Mesothelial cell of epicardium (in vitro differentiated cells): Measurements from ENCODE around the gene JUND. TPM values are rescaled to one million over a fixed set of nuclear protein-coding genes. Genes with fewer than 3 reads are reported as not detected.

ENCODE experiments used
- DNase-seq, 2 experiments: peaks; one replicate each; pipeline ENCODE4 v3.0.0; 2021; ENCODE audit warnings: low spot score in 2 of 2; ENCODE audit not compliant: unreplicated experiment in 2 of 2
- H3K27ac Mint-ChIP-seq: 2 replicates; pipeline ENCODE4 v1.8.0; 2021; ENCODE audit warnings: mixed read lengths
- H3K27me3 Mint-ChIP-seq: 2 replicates; pipeline ENCODE4 v1.8.0; 2021; ENCODE audit warnings: low read depth, mixed read lengths
- H3K36me3 Mint-ChIP-seq: 2 replicates; pipeline ENCODE4 v1.8.0; 2021; ENCODE audit warnings: mixed read lengths
- H3K4me1 Mint-ChIP-seq: 2 replicates; pipeline ENCODE4 v1.8.0; 2021; ENCODE audit warnings: mixed read lengths
- H3K4me3 Mint-ChIP-seq: 2 replicates; pipeline ENCODE4 v1.8.0; 2021; ENCODE audit warnings: mild to moderate bottlenecking, moderate library complexity, mixed read lengths
- H3K9me3 Mint-ChIP-seq: 2 replicates; pipeline ENCODE4 v1.8.0; 2021; ENCODE audit warnings: mixed read lengths
- total RNA-seq: library from RNA; stranded (reverse); gene quantifications from 3 replicates; pipeline ENCODE4 v1.2.1, GENCODE V29; 2021
- TF ChIP-seq, protein P1 (sequence below): fragments of 200-600 bp; sonication (generic); IDR thresholded peaks from one replicate; pipeline ENCODE4 v1.5.0; 2021; ENCODE audit warnings: antibody characterized with exemption; ENCODE audit not compliant: unreplicated experiment

JUND gene
- total RNA-seq, 1 donor from 2014 or later = 276 TPM

DNA sequence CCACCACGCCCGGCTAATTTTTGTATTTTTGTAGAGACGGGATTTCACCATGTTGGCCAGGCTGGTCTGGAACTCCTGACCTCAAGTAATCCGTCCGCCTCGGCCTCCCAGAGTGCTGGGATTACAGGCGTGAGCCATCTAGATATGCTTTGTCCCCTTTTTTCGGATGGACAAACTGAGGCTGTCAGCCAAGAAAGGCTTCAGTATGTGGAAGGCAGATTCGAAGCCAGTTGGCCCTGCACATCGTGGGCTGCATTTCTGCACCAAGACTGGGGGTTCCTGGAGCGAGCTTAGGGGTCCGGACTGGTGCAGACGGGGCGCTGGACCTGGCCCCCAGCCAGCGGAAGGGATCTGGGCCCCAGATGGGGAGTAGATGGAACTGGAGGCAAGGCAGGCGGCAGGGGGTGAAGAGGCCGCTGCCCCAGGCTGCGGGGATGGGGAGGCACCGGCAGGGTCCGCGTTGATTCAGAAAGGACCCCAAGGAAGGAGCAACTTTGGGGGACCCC is 9.7 kb upstream of the JUND start:
- no peaks in the 10 kb centered on the region for H3K36me3 Mint-ChIP-seq
- no peaks in the 10 kb centered on the region for H3K9me3 Mint-ChIP-seq
- H3K27ac Mint-ChIP-seq = peak overlapping the region; percentile 100
- TF ChIP-seq, protein P1, sequence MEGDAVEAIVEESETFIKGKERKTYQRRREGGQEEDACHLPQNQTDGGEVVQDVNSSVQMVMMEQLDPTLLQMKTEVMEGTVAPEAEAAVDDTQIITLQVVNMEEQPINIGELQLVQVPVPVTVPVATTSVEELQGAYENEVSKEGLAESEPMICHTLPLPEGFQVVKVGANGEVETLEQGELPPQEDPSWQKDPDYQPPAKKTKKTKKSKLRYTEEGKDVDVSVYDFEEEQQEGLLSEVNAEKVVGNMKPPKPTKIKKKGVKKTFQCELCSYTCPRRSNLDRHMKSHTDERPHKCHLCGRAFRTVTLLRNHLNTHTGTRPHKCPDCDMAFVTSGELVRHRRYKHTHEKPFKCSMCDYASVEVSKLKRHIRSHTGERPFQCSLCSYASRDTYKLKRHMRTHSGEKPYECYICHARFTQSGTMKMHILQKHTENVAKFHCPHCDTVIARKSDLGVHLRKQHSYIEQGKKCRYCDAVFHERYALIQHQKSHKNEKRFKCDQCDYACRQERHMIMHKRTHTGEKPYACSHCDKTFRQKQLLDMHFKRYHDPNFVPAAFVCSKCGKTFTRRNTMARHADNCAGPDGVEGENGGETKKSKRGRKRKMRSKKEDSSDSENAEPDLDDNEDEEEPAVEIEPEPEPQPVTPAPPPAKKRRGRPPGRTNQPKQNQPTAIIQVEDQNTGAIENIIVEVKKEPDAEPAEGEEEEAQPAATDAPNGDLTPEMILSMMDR = no peak
- DNase-seq = no peak
- peak overlapping the region; percentile 78 for H3K4me3 Mint-ChIP-seq
- H3K4me1 Mint-ChIP-seq = peaks cover 57% of the 10 kb centered on the region
- H3K27me3 Mint-ChIP-seq = no peaks in the 10 kb centered on the region

DNA sequence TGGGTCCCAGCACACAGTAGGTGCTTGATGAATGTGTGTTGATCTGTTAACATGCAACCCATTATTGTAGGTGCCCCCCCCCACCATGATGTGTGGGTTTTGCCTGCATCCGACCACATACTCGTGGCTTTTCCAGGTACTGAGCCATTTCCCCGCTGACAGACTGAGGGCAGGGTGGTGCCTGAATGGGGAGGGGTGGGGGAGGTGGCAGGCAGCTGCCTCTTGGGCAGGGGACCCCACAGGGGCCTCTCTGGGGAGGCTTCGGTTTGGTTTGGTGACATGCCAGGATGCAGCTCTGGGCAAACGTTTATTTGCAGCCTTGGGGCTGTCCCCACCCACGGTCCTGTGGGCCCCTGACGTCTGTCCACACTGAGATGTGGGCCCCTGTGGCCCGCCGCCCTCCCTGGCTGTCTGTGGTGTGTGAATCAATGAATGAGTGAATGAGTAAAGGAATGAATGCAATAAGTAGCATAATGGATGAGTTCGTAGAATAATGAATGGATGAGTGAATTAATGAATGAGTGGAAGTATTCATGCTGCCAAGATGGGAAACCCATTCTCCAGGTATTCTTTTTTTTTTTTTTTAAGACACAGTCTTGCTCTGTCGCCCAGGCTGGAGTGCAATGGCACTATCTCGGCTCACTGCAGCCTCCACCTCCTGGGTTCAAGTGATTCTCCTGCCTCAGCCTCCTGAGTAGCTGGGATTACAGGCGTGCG is 9.0 kb upstream of the JUND start:
- H3K27me3 Mint-ChIP-seq = no peaks in the 10 kb centered on the region
- no peaks in the 10 kb centered on the region for H3K9me3 Mint-ChIP-seq
- TF ChIP-seq, protein P1 = no peak
- peak overlapping the region; percentile 78 for H3K4me3 Mint-ChIP-seq
- no peak for DNase-seq
- peaks cover 60% of the 10 kb centered on the region for H3K4me1 Mint-ChIP-seq
- H3K27ac Mint-ChIP-seq = peak overlapping the region; percentile 100
- no peaks in the 10 kb centered on the region for H3K36me3 Mint-ChIP-seq

DNA sequence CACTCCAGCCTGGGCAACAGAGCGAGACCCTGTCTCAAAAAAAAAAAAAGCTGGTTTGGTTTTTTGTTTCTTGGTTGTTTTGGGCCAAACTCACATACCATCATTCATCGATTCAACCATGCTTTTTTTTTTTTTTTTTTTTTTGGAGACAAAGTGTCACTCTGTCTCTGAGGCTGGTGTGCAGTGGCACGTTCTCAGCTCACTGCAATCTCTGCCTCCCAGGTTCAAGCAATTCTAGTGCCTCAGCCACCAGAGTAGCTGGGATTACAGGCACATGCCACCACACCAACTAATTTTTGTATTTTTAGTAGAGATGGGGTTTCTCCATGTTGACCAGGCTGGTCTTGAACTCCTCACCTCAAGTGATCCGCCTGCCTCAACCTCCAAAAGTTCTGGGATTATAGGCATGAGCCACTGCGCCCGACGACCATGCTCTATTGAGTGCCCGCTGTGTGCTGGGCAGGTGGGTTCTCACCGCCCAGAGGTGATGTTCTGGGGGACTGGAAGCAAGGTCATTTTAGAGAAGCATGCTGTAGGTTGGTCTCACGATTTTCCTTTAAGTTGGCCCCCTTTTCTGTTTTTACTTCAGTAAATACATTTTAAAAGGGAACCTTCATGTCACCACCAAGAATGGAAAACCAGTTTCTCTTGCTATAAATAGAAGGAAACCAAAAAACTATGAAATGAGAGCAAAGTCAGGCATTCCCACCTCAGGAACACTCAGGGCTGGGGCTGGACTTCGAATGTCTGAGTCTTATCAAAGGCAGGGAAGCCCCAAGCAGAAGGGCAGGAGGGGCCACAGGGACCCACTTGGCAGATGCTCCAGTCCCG is 8.3 kb upstream of the JUND start:
- peak overlapping the region; percentile 36 for H3K4me3 Mint-ChIP-seq
- peaks cover 67% of the 10 kb centered on the region for H3K4me1 Mint-ChIP-seq

DNA sequence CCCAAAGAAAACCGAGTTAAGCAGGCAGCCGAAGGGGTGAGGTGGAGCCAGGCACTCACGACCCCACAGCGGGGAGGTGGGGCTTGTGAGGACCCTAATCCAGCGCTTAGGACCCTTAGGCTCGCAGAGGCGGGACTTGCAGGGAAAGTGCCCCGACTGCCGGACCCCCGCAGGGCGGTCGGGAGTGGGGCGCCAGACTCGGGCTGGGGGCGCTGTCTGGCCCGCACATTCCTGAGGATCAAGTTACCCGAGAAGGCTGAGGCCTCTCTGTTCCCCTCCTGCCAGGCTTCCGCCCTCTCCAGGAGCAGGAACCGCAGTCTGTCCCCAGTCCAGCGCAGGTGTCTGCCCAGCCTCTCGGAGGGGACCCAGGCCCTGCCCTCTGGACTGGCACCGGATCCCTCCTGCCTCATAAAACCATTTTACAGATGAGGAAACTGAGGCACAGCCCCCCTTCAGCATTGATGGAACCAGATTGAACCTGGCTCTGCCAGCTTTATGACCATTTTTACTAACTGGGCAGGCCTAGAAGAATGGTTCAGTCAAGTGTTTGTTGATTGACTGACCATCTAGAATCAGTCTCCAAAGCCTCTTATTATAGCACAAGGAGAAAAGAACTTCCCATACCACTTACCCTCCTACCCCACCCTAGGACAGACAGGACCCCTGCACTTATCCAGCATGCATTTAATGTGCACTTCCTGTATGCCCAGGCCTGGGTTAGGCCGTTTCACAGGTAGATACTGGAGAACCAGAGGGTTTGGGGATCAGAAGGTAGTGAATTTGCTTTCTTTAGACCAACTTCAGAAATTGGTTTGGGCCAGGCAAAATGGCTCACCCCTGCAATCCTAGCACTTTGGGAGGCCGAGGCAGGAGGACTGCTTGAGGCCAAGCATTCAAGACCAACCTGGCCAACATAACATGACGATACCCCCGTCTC is 6.7 kb upstream of the JUND start:
- Mint-ChIP-seq H3K4me1 (peaks cover 59% of the 10 kb centered on the region), H3K36me3 (no peaks in the 10 kb centered on the region), H3K27me3 (no peaks in the 10 kb centered on the region), H3K27ac (peak overlapping the region; percentile 96), H3K4me3 (peak overlapping the region; percentile 41), H3K9me3 (no peaks in the 10 kb centered on the region)
- TF ChIP-seq, protein P1 = no peak
- DNase-seq = peak in 1 of 2 experiments; percentile 65

More for the DNA sequence above, 8.3 kb upstream of the JUND start:
- H3K27ac Mint-ChIP-seq = peak overlapping the region; percentile 96
- no peaks in the 10 kb centered on the region for H3K9me3 Mint-ChIP-seq
- TF ChIP-seq, protein P1 = no peak
- no peaks in the 10 kb centered on the region for H3K36me3 Mint-ChIP-seq
- no peaks in the 10 kb centered on the region for H3K27me3 Mint-ChIP-seq
- no peak for DNase-seq

DNA sequence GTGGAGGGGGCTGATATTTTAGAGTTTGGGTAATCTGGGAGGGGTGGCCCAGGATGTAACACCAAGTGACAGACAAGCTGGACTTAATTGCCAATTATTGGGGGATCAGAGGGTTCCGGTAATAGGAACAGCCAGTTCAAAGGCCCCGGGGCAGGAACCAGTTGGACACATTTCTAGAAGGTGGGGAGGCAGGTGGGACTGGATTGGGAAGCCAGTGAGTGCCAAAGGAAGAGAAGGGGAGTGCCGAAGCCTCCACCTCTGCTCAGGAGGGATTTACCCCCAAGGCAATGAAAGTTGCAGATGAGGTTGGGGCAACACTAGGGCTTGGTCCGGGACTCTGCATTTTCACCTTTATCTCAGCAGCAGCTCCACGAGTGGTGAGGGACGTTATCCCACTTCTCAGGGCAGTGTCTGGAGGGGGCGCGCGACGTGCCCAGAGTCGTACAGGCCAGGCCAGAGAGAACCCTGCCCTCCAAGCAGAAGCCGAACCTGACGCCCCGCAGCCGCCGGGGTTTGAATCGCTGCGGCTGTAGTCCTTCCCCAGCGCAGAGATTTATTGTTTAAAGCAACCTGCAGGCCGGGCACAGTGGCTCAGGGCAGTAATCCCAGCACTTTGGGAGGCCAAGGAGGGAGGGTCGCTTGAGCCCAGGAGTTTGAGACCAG is 5.7 kb upstream of the JUND start:
- no peaks in the 10 kb centered on the region for H3K9me3 Mint-ChIP-seq
- H3K4me3 Mint-ChIP-seq = peak overlapping the region; percentile 39
- DNase-seq = no peak
- H3K27me3 Mint-ChIP-seq = no peaks in the 10 kb centered on the region
- H3K27ac Mint-ChIP-seq = peak overlapping the region; percentile 96
- TF ChIP-seq, protein P1 = no peak
- H3K4me1 Mint-ChIP-seq = peaks cover 64% of the 10 kb centered on the region
- H3K36me3 Mint-ChIP-seq = no peaks in the 10 kb centered on the region
